H54 (cell line): ENCODE data around the gene TBC1D9B.

ENCODE experiments used
- DNase-seq: peaks from one replicate; pipeline ENCODE4 v3.0.0; 2011; ENCODE audit warnings: low spot score, mixed read lengths; ENCODE audit not compliant: insufficient read length
- FAIRE-seq: peaks from 3 replicates; lab custom pipeline; 2011; peaks lifted over from hg19 to GRCh38; lab: Jason Lieb, UNC
- POLR2A ChIP-seq: IDR thresholded peaks from 2 replicates; pipeline ENCODE4 v1.6.1; 2011; ENCODE audit warnings: low read depth, mild to moderate bottlenecking, low read length

Gene TBC1D9B

DNA sequence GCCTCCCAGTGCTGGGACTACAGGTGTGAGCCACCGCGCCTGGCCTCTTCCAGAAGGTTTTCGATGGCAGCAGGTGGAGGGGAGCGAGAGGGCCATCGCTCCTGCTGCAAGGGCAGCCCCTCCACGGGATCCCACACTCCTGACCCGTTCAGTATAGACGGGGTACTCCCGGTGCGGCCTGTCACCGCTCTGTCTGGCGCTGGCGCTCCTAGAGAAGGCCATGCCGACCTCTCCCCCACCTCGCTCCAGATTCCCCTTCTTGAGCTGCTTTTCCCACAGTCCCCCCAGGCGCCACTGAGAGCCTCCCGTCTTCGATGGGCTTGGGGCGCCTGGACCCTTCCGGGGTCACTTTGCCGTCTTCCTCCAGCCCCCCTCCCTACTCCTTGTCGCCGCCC, 91.3 kb downstream of the TBC1D9B start:
- DNase-seq (no peak), FAIRE-seq (no peak)
- TF ChIP-seq POLR2A: no peak

- FAIRE-seq (no peak), DNase-seq (no peak)
- no peak for TF ChIP-seq POLR2A
Measured at GRCh38 chr5:179815491-179816249, 92.0 kb downstream of the TBC1D9B start.

DNA sequence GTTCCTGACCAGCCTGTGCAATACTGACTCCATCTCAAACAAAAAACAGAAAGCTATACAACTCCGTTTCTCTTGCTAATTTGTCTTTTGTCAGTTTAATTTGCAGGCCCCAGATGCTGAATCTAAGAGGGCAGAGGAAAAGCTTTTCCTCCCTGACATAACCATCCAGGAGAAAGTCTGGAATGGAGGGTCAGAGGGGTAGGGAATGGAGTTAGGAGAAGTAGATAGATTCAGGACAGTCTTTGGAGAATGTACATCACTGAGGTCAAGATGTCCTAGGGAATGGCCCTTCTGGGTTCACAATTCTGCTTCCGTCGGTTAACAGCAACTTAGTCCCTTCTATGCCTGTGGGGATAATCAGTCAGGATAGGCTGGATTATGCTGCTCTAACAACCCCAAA, 93.6 kb downstream of the TBC1D9B start:
- DNase-seq: no peak
- FAIRE-seq: no peak
- TF ChIP-seq POLR2A: no peak

DNA sequence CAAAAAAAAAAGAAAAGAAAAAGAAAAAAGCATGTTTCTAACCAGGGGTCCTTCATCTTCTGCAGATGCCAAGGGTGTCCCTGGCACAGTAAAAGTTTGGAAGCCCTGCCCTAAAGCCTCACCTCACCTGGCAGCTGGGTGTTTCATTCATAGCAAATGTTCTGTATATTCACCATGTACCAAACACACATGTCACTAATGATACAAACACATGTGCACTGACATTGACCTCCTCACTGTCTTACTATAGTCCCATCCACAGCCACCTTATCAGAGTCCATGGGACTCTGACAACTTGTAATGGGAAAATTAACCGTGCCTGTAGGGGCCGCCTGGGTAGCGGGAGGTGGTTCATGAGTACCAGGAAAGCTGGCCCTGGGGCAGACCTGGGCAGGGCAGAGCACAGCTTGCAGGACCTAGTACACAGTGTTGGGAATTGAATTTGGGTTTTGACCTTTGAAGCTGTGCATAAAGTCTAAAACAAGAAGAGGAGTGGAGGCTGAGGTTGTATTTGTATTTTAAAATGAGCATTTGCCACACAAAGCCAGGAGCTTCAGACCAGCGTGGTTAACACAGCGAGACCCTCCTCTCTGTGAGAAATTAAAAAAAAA, 94.6 kb downstream of the TBC1D9B start:
- DNase-seq (no peak), FAIRE-seq (no peak)
- no peak for TF ChIP-seq POLR2A

DNA sequence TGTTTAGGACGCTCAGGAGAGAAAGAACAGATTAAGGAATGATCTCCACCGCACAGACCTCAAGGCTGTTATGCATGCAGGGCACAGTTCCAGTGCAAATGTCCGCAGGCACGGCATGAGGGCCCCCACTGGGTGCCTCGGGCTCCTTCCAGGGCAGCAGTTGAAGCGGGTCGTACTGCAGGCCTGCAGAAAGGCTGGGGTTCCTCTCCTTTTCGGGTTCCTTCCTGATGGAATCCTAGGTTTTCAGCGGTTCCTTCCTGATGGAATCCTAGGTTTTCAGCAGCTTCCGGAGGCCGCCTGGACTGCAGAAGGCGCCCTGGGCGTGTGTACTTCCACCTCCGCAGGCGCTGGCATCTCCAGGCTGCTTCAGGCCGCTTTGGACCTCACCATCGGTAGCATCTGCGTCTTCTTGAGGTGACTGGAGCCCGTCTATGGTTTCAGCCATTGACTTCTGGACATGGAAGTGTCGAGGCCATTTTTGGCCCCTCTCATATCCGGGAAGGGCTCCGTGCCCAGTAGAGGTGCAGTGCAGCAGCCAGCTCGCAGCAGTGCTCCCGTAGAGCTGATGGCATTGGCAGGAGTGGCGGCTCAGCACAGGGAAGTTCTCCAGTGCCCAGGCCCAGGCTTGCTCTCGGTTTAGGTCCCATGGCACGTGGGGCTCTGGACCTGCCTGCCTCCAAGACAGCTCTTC, 95.4 kb downstream of the TBC1D9B start:
- TF ChIP-seq POLR2A: no peak
- FAIRE-seq: no peak
- no peak for DNase-seq
